Calu3 (cell line): ENCODE results near the gene ALK. TPM values are rescaled to one million over a fixed set of nuclear protein-coding genes. Genes with fewer than 3 reads are reported as not detected.
A peak's percentile ranks its signal among the peaks of the same experiment; 100 is the strongest.

Experiments used
- BruUV-seq: library from RNA; stranded (reverse); fragments of 400-500 nt; replicated peaks from 2 replicates; lab custom pipeline; 2021; lab: Mats Ljungman, UMichigan
- CTCF ChIA-PET: fragments of 300-600 bp; sonication (Branson Sonifier 250); formaldehyde crosslinking; loops from one replicate; lab custom pipeline; 2022; ENCODE audit warnings: antibody characterized with exemption; lab: Charles Lee
- DNase-seq: peaks from one replicate; pipeline ENCODE4 v3.0.0; 2022
- H3K27ac Mint-ChIP-seq: one replicate; pipeline ENCODE4 v1.8.0; 2022; ENCODE audit warnings: mixed read lengths; ENCODE audit not compliant: unreplicated experiment
- H3K27me3 Mint-ChIP-seq: one replicate; pipeline ENCODE4 v1.8.0; 2022; ENCODE audit warnings: mixed read lengths; ENCODE audit not compliant: unreplicated experiment
- H3K36me3 Mint-ChIP-seq: one replicate; pipeline ENCODE4 v1.8.0; 2022; ENCODE audit warnings: mild to moderate bottlenecking, moderate library complexity, mixed read lengths; ENCODE audit not compliant: insufficient read depth, unreplicated experiment
- H3K4me1 Mint-ChIP-seq: one replicate; pipeline ENCODE4 v1.8.0; 2022; ENCODE audit warnings: mild to moderate bottlenecking, low read depth, mixed read lengths; ENCODE audit not compliant: unreplicated experiment
- H3K4me3 Mint-ChIP-seq: one replicate; pipeline ENCODE4 v1.8.0; 2022; ENCODE audit warnings: mild to moderate bottlenecking, low read depth, moderate library complexity, mixed read lengths; ENCODE audit not compliant: unreplicated experiment
- H3K9me3 Mint-ChIP-seq: one replicate; pipeline ENCODE4 v1.8.0; 2022; ENCODE audit warnings: low read depth, mixed read lengths; ENCODE audit not compliant: unreplicated experiment
- intact Hi-C: fragments of 100-400 bp; cut with micrococcal nuclease; formaldehyde crosslinking; loops from one replicate; pipeline ENCODE4 v1.10.0; 2022; ENCODE audit not compliant: unreplicated experiment
- total RNA-seq: library from RNA; stranded (reverse); gene quantifications from 2 replicates; pipeline ENCODE4 v1.2.3, GENCODE V29; 2022
- TF ChIP-seq, protein P1 (sequence below): fragments of 200-600 bp; IDR thresholded peaks from one replicate; pipeline ENCODE4 v1.8.0; 2022; ENCODE audit warnings: antibody characterized with exemption; ENCODE audit not compliant: unreplicated experiment

The ALK gene
- total RNA-seq, 1 experiment from 2014 or later = not detected

DNA sequence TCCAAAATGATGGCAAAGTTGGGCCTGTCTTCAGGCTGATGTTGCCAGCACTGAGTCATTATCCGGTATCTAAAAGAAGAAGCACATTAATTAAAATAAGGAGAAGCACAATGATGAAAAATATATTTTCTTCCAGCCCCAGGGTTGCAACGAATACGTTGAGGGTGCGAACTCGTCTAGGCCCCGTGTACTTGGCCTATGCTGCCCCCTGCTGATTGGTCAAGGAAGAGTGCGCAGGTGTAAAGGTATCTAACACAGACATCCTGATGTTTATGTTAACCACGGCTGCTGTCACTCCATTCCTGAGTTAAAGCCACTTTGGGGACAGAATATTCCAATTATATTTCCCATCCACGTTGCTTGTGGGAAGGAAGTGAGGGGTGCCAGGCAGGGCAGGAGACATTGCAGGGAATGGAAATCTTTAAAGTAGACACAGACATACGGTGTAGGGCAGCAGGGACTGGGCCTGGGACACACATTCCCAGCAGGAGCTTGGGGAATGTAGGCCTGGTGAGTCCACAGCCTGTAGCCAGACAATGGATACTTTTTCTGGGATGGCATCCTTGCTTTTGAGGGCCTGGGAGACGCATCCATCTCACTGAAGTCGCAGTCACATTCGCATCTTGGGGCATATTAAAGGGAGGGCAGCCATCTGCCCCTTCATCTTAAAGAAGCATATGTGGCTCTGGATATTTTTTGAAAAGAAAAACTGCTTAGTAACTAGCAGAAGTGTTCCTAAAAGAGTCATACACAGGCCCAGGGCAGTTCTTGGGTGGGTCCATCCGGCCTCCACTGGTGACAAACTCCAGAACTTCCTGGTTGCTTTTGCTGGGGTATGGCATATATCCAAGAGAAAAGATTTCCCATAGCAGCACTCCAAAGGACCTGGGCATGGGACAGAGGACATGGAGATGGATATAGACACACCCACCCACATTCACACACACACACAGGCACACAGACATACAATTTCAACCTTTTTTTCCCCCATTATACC lies 724.3 kb downstream of the ALK start:
- no TSS peak for BruUV-seq
- H3K36me3 Mint-ChIP-seq = peaks cover 83% of the 10 kb centered on the region

DNA sequence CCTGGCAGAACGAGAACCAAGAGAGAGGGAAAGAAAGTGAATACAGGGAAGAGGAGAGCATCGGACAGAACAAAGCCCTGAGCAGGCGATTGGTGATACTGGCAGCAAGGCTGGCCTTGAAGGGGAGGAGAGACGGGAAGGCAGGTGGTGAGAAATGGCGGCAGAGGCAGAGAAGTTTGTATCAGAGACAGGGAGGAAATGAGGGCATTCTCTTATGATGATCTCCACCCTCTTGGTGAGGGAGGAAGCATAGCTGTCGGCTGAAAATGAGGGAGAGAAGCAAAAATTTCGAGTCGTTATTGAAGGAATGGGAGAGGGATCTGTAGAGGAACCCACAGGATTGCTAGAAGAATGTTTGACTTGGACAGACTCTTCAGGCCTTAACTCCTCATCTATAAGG lies 725.6 kb downstream of the ALK start:
- intact Hi-C loops = loop anchor here (1.0 to 2.0 kb wide), 2 partner anchors 141 to 237 kb away; no protein-coding TSS in a partner anchor
- no TSS peak for BruUV-seq
- CTCF ChIA-PET = no interaction called here
- Mint-ChIP-seq H3K36me3 (peaks cover 70% of the 10 kb centered on the region), H3K27ac (peak overlapping the region; percentile 25), H3K4me3 (no peak overlapping the region), H3K4me1 (peaks cover 25% of the 10 kb centered on the region), H3K9me3 (no peaks in the 10 kb centered on the region), H3K27me3 (no peaks in the 10 kb centered on the region)
- TF ChIP-seq, protein P1, sequence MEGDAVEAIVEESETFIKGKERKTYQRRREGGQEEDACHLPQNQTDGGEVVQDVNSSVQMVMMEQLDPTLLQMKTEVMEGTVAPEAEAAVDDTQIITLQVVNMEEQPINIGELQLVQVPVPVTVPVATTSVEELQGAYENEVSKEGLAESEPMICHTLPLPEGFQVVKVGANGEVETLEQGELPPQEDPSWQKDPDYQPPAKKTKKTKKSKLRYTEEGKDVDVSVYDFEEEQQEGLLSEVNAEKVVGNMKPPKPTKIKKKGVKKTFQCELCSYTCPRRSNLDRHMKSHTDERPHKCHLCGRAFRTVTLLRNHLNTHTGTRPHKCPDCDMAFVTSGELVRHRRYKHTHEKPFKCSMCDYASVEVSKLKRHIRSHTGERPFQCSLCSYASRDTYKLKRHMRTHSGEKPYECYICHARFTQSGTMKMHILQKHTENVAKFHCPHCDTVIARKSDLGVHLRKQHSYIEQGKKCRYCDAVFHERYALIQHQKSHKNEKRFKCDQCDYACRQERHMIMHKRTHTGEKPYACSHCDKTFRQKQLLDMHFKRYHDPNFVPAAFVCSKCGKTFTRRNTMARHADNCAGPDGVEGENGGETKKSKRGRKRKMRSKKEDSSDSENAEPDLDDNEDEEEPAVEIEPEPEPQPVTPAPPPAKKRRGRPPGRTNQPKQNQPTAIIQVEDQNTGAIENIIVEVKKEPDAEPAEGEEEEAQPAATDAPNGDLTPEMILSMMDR = no peak
- DNase-seq = no peak

More for the DNA sequence above, 724.3 kb downstream of the ALK start:
- H3K27ac Mint-ChIP-seq = peak overlapping the region; percentile 32
- TF ChIP-seq, protein P1 = peak; percentile 80
- no peaks in the 10 kb centered on the region for H3K27me3 Mint-ChIP-seq
- no peaks in the 10 kb centered on the region for H3K9me3 Mint-ChIP-seq
- CTCF ChIA-PET = no interaction called here
- peaks cover 25% of the 10 kb centered on the region for H3K4me1 Mint-ChIP-seq
- peak; percentile 84 for DNase-seq
- intact Hi-C loops = loop anchor here (1.0 to 2.0 kb wide), 2 partner anchors 143 to 238 kb away; no protein-coding TSS in a partner anchor
- H3K4me3 Mint-ChIP-seq = no peak overlapping the region

DNA sequence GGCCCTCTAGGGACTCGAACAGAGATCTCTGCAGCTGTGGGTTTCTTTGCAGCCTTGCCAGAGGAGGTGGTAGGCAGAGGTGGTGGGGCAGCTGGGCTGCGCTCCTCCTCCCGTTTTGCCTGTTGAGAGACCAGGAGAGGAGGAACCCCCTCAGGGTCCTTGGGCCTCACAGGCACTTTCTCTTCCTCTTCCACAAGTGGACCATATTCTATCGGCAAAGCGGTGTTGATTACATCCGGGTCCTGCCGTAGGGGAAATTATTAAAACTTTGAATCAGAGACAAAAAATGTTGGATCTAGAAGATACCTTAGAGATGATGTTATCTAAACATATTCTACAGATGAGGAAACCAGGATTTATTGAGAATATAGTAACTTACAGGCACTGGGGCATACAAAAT lies 727.7 kb downstream of the ALK start:
- TF ChIP-seq, protein P1 = no peak
- H3K4me1 Mint-ChIP-seq = peaks cover 25% of the 10 kb centered on the region
- no peak overlapping the region for H3K4me3 Mint-ChIP-seq
- no TSS peak for BruUV-seq
- no peak for DNase-seq
- no peaks in the 10 kb centered on the region for H3K27me3 Mint-ChIP-seq
- peaks cover 74% of the 10 kb centered on the region for H3K36me3 Mint-ChIP-seq
- CTCF ChIA-PET = interaction anchor here (0.7 kb wide), 2 partner anchors 77 to 856 kb away, joined by 4 to 5 read pairs; no protein-coding TSS in a partner anchor
- no peak overlapping the region for H3K27ac Mint-ChIP-seq
- H3K9me3 Mint-ChIP-seq = no peaks in the 10 kb centered on the region
- intact Hi-C loops = no loop called here

GRCh38 chr2:29193111-29193510 lies 728.3 kb downstream of the ALK start:
- Mint-ChIP-seq H3K4me3 (no peak overlapping the region), H3K27me3 (no peaks in the 10 kb centered on the region), H3K27ac (no peak overlapping the region), H3K9me3 (no peaks in the 10 kb centered on the region), H3K4me1 (peaks cover 25% of the 10 kb centered on the region), H3K36me3 (peaks cover 72% of the 10 kb centered on the region)
- DNase-seq = no peak
- BruUV-seq = no TSS peak
- TF ChIP-seq, protein P1 = no peak
- intact Hi-C loops = no loop called here
- CTCF ChIA-PET = no interaction called here
